Stomach (tissue), 4 donors: Measurements from ENCODE around the gene SSH2.

ENCODE experiments used
- POLR2A ChIP-seq, 4 donors: fragments of 450-650 bp; IDR thresholded peaks; one replicate each; pipeline ENCODE4 v1.6.1; 2016; ENCODE audit warnings: antibody characterized with exemption in 4 of 4, control low read depth in 2 of 4, mild to moderate bottlenecking in 1 of 4, moderate library complexity in 1 of 4
- POLR2AphosphoS5 ChIP-seq, 3 donors: sonication (generic); formaldehyde crosslinking; IDR thresholded peaks; one replicate each; pipeline ENCODE4 v1.6.1; 2016; ENCODE audit warnings: antibody characterized with exemption in 3 of 3
- TF ChIP-seq, protein P1 (sequence below), 7 experiments: fragments of 450-650 bp in 4 of 7; fragments of 200-600 bp in 3 of 7; sonication (generic) in 3 of 7; IDR thresholded peaks; one replicate each; pipeline ENCODE4 v1.5.1; 2016 to 2019; ENCODE audit warnings: antibody characterized with exemption in 7 of 7, control low read depth in 2 of 7, mild to moderate bottlenecking in 1 of 7

DNA sequence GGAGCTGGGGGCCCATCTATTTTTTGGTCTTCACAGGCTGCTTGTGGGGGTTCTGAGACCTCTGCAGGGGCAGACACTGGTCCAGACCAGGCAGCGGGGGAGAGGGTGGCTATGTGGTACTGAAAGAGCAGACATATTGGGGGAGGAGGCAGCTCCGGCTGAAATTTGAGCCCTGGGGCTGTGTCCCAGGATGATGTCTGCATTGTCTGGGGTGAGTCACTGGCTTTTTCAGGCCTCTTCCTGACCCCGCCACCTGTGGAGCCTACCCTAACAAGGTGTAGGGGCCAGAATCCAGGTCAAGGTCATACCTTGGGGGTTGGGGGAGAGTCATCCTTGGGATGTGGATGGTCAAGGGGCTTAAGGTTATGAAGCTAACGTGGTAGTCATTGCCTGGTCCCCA, 309.8 kb downstream of the SSH2 start:
- TF ChIP-seq, protein P1, sequence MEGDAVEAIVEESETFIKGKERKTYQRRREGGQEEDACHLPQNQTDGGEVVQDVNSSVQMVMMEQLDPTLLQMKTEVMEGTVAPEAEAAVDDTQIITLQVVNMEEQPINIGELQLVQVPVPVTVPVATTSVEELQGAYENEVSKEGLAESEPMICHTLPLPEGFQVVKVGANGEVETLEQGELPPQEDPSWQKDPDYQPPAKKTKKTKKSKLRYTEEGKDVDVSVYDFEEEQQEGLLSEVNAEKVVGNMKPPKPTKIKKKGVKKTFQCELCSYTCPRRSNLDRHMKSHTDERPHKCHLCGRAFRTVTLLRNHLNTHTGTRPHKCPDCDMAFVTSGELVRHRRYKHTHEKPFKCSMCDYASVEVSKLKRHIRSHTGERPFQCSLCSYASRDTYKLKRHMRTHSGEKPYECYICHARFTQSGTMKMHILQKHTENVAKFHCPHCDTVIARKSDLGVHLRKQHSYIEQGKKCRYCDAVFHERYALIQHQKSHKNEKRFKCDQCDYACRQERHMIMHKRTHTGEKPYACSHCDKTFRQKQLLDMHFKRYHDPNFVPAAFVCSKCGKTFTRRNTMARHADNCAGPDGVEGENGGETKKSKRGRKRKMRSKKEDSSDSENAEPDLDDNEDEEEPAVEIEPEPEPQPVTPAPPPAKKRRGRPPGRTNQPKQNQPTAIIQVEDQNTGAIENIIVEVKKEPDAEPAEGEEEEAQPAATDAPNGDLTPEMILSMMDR (IDR thresholded peaks at IDR 0.05) = no peak
- TF ChIP-seq POLR2A (IDR thresholded peaks at IDR 0.05) = no peak
- no peak for TF ChIP-seq POLR2AphosphoS5 (IDR thresholded peaks at IDR 0.05)
